Eye (tissue), 1 donor: ENCODE measurements around the gene SCN8A.
"Not testable (repeated sequence)": the region's sequence is repeated elsewhere in the genome, so short reads cannot be mapped to it uniquely, and the experiment has no call there.

ENCODE experiments used
- DNase-seq: peaks from one replicate; pipeline ENCODE4 v3.0.0-alpha.2; 2015

Gene SCN8A

GRCh38 chr12:51818566-51819300, 227.7 kb downstream of the SCN8A start:
- DNase-seq: no peak

GRCh38 chr12:51819736-51820525, 228.9 kb downstream of the SCN8A start:
- no peak for DNase-seq

GRCh38 chr12:51820526-51821439, 229.8 kb downstream of the SCN8A start:
- DNase-seq: peak; percentile 84

GRCh38 chr12:51821440-51822260, 230.6 kb downstream of the SCN8A start:
- DNase-seq: no peak

- no peak for DNase-seq
These were observed 231.2 kb downstream of the SCN8A start for GRCh38 chr12:51822261-51822616.

- no peak for DNase-seq
These were observed 231.9 kb downstream of the SCN8A start for GRCh38 chr12:51822956-51823355.

GRCh38 chr12:51823875-51824565, 233.0 kb downstream of the SCN8A start:
- peak; percentile 77 for DNase-seq

GRCh38 chr12:51825216-51825615, 234.2 kb downstream of the SCN8A start:
- DNase-seq: no peak

- DNase-seq: no peak
These were observed 235.8 kb downstream of the SCN8A start for GRCh38 chr12:51826881-51827280.

GRCh38 chr12:51827925-51828818, 237.1 kb downstream of the SCN8A start:
- peak; percentile 4 for DNase-seq

GRCh38 chr12:51829011-51829481, 238.0 kb downstream of the SCN8A start:
- DNase-seq: peak; percentile 68

- no peak for DNase-seq
These were observed 238.6 kb downstream of the SCN8A start for GRCh38 chr12:51829641-51830040.

GRCh38 chr12:51831817-51832216, 240.8 kb downstream of the SCN8A start:
- DNase-seq: not testable (repeated sequence)

- no peak for DNase-seq
These were observed 241.5 kb downstream of the SCN8A start for GRCh38 chr12:51832354-51833107.

- no peak for DNase-seq
These were observed 242.6 kb downstream of the SCN8A start for GRCh38 chr12:51833448-51834227.

- DNase-seq: no peak
These were observed 243.4 kb downstream of the SCN8A start for GRCh38 chr12:51834411-51834810.

- DNase-seq: peak; percentile 91
These were observed 245.2 kb downstream of the SCN8A start for GRCh38 chr12:51836041-51836826.

- peak; percentile 90 for DNase-seq
These were observed 245.8 kb downstream of the SCN8A start for GRCh38 chr12:51836827-51837173.
